H9 (cell line): Measurements from ENCODE around the gene MYH9. TPM values are rescaled to one million over a fixed set of nuclear protein-coding genes. Genes with fewer than 3 reads are reported as not detected.

Experiments used
- DNase-seq: peaks from one replicate; pipeline ENCODE4 v3.0.0-alpha.2; 2017
- H2AFZ ChIP-seq: one replicate; pipeline ENCODE4 v1.6.1; 2013; ENCODE audit warnings: mild to moderate bottlenecking, low read length, control low read depth, moderate library complexity
- H2AK5ac ChIP-seq: 2 replicates; pipeline ENCODE4 v1.6.1; 2013; ENCODE audit warnings: low read length, control low read depth, mixed read lengths; ENCODE audit not compliant: insufficient read length
- H2BK120ac ChIP-seq: one replicate; pipeline ENCODE4 v1.6.1; 2013; ENCODE audit warnings: low read depth, mild to moderate bottlenecking, low read length, control low read depth, inconsistent platforms; ENCODE audit not compliant: poor library complexity, severe bottlenecking
- H2BK12ac ChIP-seq: 2 replicates; pipeline ENCODE4 v1.6.1; 2013; ENCODE audit warnings: low read length, control low read depth, mixed read lengths, low read depth; ENCODE audit not compliant: insufficient read length
- H2BK15ac ChIP-seq: 2 replicates; pipeline ENCODE4 v1.6.1; 2013; ENCODE audit warnings: low read depth, low read length, control low read depth
- H2BK20ac ChIP-seq: one replicate; pipeline ENCODE4 v1.6.1; 2013; ENCODE audit warnings: low read depth, mild to moderate bottlenecking, low read length, control low read depth, inconsistent platforms; ENCODE audit not compliant: poor library complexity, severe bottlenecking
- H2BK5ac ChIP-seq: 2 replicates; pipeline ENCODE4 v1.6.1; 2013; ENCODE audit warnings: low read length, control low read depth, mixed read lengths; ENCODE audit not compliant: insufficient read length
- H3K14ac ChIP-seq: 2 replicates; pipeline ENCODE4 v1.6.1; 2013; ENCODE audit warnings: low read length, control low read depth; ENCODE audit not compliant: insufficient read depth
- H3K18ac ChIP-seq: 2 replicates; pipeline ENCODE4 v1.6.1; 2013; ENCODE audit warnings: low read depth, mild to moderate bottlenecking, mixed read lengths, low read length, control low read depth; ENCODE audit not compliant: insufficient read length
- H3K23ac ChIP-seq: 2 replicates; pipeline ENCODE4 v1.6.1; 2013; ENCODE audit warnings: low read length, control low read depth, mixed read lengths, low read depth; ENCODE audit not compliant: insufficient read length
- H3K23me2 ChIP-seq: 2 replicates; pipeline ENCODE4 v1.6.1; 2013; ENCODE audit warnings: low read depth, mild to moderate bottlenecking, mixed read lengths, low read length, control low read depth; ENCODE audit not compliant: insufficient read length, poor library complexity, severe bottlenecking
- H3K27ac ChIP-seq: 2 replicates; pipeline ENCODE4 v1.5.1; 2013; ENCODE audit warnings: low read length, control low read depth, mixed read lengths, low read depth; ENCODE audit not compliant: insufficient read length
- H3K27me3 ChIP-seq: 2 replicates; pipeline ENCODE4 v1.6.1; 2013; ENCODE audit warnings: low read length, control low read depth, inconsistent platforms; ENCODE audit not compliant: insufficient read depth
- H3K4ac ChIP-seq: 2 replicates; pipeline ENCODE4 v1.6.1; 2013; ENCODE audit warnings: low read depth, mild to moderate bottlenecking, control low read depth, inconsistent platforms, low read length, moderate library complexity
- H3K4me1 ChIP-seq: 2 replicates; pipeline ENCODE4 v1.6.1; 2013; ENCODE audit warnings: low read length, control low read depth, inconsistent platforms; ENCODE audit not compliant: insufficient read depth
- H3K4me2 ChIP-seq: 2 replicates; pipeline ENCODE4 v1.6.1; 2013; ENCODE audit warnings: low read length, control low read depth, mixed read lengths; ENCODE audit not compliant: insufficient read length, insufficient read depth
- H3K56ac ChIP-seq: 2 replicates; pipeline ENCODE4 v1.6.1; 2013; ENCODE audit warnings: low read depth, mild to moderate bottlenecking, mixed read lengths, low read length, control low read depth; ENCODE audit not compliant: insufficient read length
- H3K79me1 ChIP-seq: 2 replicates; pipeline ENCODE4 v1.6.1; 2013; ENCODE audit warnings: low read depth, mild to moderate bottlenecking, moderate library complexity, low read length, control low read depth, inconsistent platforms; ENCODE audit not compliant: insufficient read depth, poor library complexity, severe bottlenecking
- H3K79me2 ChIP-seq: 2 replicates; pipeline ENCODE4 v1.6.1; 2013; ENCODE audit warnings: low read length, control low read depth, inconsistent platforms; ENCODE audit not compliant: insufficient read depth
- H3K9ac ChIP-seq: 2 replicates; pipeline ENCODE4 v1.6.1; 2013; ENCODE audit warnings: low read length, control low read depth, mixed read lengths; ENCODE audit not compliant: insufficient read length; ENCODE audit errors: extremely low read depth
- H3K9me3 ChIP-seq: one replicate; pipeline ENCODE4 v1.6.1; 2013; ENCODE audit warnings: low read depth, low read length, inconsistent platforms; ENCODE audit not compliant: control insufficient read depth
- H3T11ph ChIP-seq: one replicate; pipeline ENCODE4 v1.6.1; 2013; ENCODE audit warnings: mild to moderate bottlenecking, low read length, control low read depth, inconsistent platforms
- H4K20me1 ChIP-seq: one replicate; pipeline ENCODE4 v1.6.1; 2013; ENCODE audit not compliant: control insufficient read depth, insufficient read length, insufficient read depth
- H4K5ac ChIP-seq: 2 replicates; pipeline ENCODE4 v1.6.1; 2013; ENCODE audit warnings: low read depth, mild to moderate bottlenecking, mixed read lengths, low read length, control low read depth; ENCODE audit not compliant: insufficient read length
- H4K8ac ChIP-seq: replicated peaks from 2 replicates; pipeline ENCODE4 v1.6.1; 2013; ENCODE audit warnings: low read length, control low read depth, mixed read lengths, low read depth; ENCODE audit not compliant: insufficient read length
- H4K91ac ChIP-seq: 2 replicates; pipeline ENCODE4 v1.6.1; 2013; ENCODE audit warnings: low read depth, mild to moderate bottlenecking, moderate library complexity, mixed read lengths, low read length, control low read depth; ENCODE audit not compliant: insufficient read length
- H3K27ac Mint-ChIP-seq, 3 experiments: 2 replicates in 2 of 3; 3 replicates in 1 of 3; pipeline ENCODE4 v1.8.0; 2020 to 2021; ENCODE audit warnings: mixed read lengths in 3 of 3, mild to moderate bottlenecking in 1 of 3, moderate library complexity in 1 of 3
- H3K27me3 Mint-ChIP-seq: 2 replicates; pipeline ENCODE4 v1.8.0; 2021; ENCODE audit warnings: low read depth, mild to moderate bottlenecking, moderate library complexity, mixed read lengths
- H3K36me3 Mint-ChIP-seq, 3 experiments: 2 replicates in 2 of 3; 3 replicates in 1 of 3; pipeline ENCODE4 v1.8.0; 2020 to 2021; ENCODE audit warnings: low read depth in 3 of 3, mixed read lengths in 3 of 3; ENCODE audit not compliant: insufficient read depth in 1 of 3
- H3K4me1 Mint-ChIP-seq, 2 experiments: 2 replicates each; pipeline ENCODE4 v1.8.0; 2020; ENCODE audit warnings: mixed read lengths in 2 of 2
- H3K4me3 Mint-ChIP-seq, 2 experiments: 2 replicates in 1 of 2; 3 replicates in 1 of 2; pipeline ENCODE4 v1.8.0; 2020 to 2021; ENCODE audit warnings: mild to moderate bottlenecking in 2 of 2, mixed read lengths in 2 of 2, moderate library complexity in 1 of 2
- H3K9me3 Mint-ChIP-seq, 2 experiments: 2 replicates in 1 of 2; 3 replicates in 1 of 2; pipeline ENCODE4 v1.8.0; 2020; ENCODE audit warnings: mild to moderate bottlenecking in 2 of 2, mixed read lengths in 2 of 2, moderate library complexity in 1 of 2
- CTCF ChIP-seq: fragments of 200-600 bp; sonication (generic); conservative IDR thresholded peaks from 3 replicates; pipeline ENCODE4 v1.8.0; 2021; ENCODE audit warnings: antibody characterized with exemption, mild to moderate bottlenecking
- WGBS: extraction: QIAGEN DNeasy Blood & Tissue Kit; methylation state at CpG from one replicate; pipeline ENCODE4 v1.1.7; 2013; ENCODE audit warnings: missing lambda C conversion rate, low lambda C conversion rate, mixed read lengths; ENCODE audit not compliant: insufficient read length; ENCODE audit errors: extremely low coverage; 5-methylcytosine and 5-hydroxymethylcytosine counted together
- total RNA-seq: library from RNA; stranded (reverse); gene quantifications from 2 replicates; pipeline ENCODE4 v1.2.1, GENCODE V29; 2021

MYH9 gene
- total RNA-seq, 1 experiment from 2014 or later = 266 TPM

DNA sequence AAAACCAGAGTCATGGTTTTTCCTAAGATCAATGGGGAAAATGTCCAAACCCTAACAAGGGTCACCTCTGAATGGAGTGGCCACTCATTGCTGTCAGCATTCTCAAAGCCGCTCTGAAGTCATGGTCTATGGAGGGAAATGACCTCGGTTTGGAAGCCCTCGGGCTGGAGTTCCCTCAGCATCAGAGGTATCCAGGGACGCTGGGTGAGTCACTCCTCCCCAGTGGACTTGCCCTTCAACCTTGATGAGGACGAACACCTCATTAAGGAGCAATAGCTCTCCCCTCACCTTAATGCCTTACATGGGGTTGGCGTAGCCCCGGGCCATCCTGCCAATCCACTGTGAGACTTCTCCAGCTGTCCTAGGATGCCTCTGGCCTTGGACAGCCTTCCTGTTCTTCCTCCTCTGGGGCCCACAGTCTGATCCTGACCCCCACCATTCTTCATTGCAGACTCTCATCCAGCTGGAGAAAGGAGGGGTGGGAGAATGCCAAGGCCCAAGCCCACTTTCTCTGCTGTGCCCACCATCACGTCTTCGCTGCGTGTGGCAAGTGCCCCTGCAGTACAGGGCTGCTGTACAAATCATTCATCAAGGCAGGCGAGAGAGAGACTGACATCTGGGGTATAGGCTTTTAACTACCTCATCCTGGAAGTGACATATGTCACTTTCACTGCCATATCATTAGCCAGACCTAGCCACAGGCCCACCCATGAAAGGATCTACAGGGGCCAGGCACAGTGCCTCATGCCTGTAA is 25.4 kb upstream of the MYH9 start:
- Histone ChIP-seq H3K79me2 (no peaks in the 10 kb centered on the region), H3K79me1 (no peaks in the 10 kb centered on the region), H2BK120ac (no peak overlapping the region), H4K5ac (no peak overlapping the region), H4K20me1 (no peaks in the 10 kb centered on the region), H4K91ac (no peak overlapping the region), H3K4ac (no peak overlapping the region), H4K8ac (no peak overlapping the region), H3K23ac (no peak overlapping the region), H2BK5ac (no peak overlapping the region), H3K4me1 (no peaks in the 10 kb centered on the region; the same call in 1 of the 2 replicates), H3K27me3 (no peaks in the 10 kb centered on the region), H3K18ac (peak overlapping the region; percentile 32), H2AK5ac (no peak overlapping the region), H2BK20ac (no peak overlapping the region), H2BK12ac (no peak overlapping the region), H3K56ac (no peak overlapping the region), H3K14ac (no peak overlapping the region), H2AFZ (no peak overlapping the region), H2BK15ac (no peak overlapping the region), H3K9me3 (no peaks in the 10 kb centered on the region), H3T11ph (no peak overlapping the region), H3K9ac (no peak overlapping the region), H3K23me2 (peaks cover 4% of the 10 kb centered on the region), H3K27ac (no peak overlapping the region), H3K4me2 (no peak overlapping the region)
- Mint-ChIP-seq H3K36me3 (no peaks in the 10 kb centered on the region), H3K27ac (no peak overlapping the region; a peak in 1 of 7 replicates), H3K4me1 (peaks cover 11 to 13% of the 10 kb centered on the region in 2 experiments), H3K9me3 (no peaks in the 10 kb centered on the region), H3K27me3 (no peaks in the 10 kb centered on the region), H3K4me3 (no peak overlapping the region)
- no peak for TF ChIP-seq CTCF
- no peak for DNase-seq
- WGBS = no CpG with 5 or more reads among the region's 11 CpGs
